Measurements from ENCODE around the gene COL19A1.
A peak's percentile ranks its signal among the peaks of the same experiment; 100 is the strongest.

Gene COL19A1

DNA sequence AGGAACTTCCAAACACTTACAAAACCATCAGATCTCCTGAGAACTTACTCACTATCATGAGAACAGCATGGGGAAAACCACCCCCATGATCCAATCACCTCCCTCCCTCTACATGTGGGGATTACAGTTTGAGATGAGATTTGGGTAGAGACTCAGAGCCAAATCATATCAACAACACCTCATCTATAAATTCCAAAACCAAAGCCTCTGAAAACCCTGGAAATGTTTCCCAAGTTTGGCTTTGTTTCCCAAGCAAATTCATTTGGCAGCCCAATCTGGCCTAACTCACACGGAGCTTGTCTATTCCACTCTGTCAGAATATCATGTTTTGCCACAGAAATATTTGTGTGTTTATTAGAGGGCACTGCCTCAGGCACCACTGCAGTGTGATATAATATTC, 293.9 kb downstream of the COL19A1 start:
- Histone ChIP-seq H3K36me3 (ENCODE audit: insufficient read depth, insufficient read length, low read length) (no peaks in the 10 kb centered on the region), H3K27me3 (ENCODE audit: insufficient read depth, insufficient read length) (no peaks in the 10 kb centered on the region), H3K4me1 (ENCODE audit: insufficient read depth, insufficient read length) (no peaks in the 10 kb centered on the region), H3K9ac (ENCODE audit: insufficient read length, low read depth) (no peak overlapping the region), H3K9me3 (ENCODE audit: insufficient read depth, low read length) (no peaks in the 10 kb centered on the region), H3K4me3 (ENCODE audit: insufficient read length, low read depth) (no peak overlapping the region)
- no peak for TF ChIP-seq YY1 (IDR thresholded peaks at IDR 0.05; ENCODE audit: insufficient read depth, insufficient read length)
- TF ChIP-seq ZNF274 (IDR thresholded peaks at IDR 0.05; ENCODE audit: low read depth, low read length) = no peak
- no peak for TF ChIP-seq SUZ12 (IDR thresholded peaks at IDR 0.05; ENCODE audit: extremely low read depth, insufficient read depth, insufficient read length)
- no peak for DNase-seq (ENCODE audit: low read depth, low spot score)

DNA sequence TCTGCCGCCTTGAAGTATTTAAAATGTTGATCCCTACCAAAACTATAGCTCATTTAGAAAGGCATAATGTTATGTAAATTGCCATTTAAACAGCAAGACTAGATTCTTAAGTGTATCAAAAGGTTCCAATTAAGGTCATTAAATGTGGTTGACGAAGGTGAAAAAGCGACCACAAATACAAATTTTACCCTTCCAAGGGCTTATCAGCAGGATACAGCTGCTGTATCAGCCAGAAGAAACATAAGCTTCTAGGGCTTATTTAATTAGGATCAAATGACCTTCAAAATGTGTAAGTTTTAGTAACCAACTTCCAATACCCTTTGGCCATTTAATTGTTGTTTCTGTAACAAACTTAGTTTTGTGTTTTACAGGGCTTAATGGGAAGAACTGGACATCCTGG, 296.6 kb downstream of the COL19A1 start:
- H3K4me1 ChIP-seq (ENCODE audit: insufficient read depth, insufficient read length) = no peaks in the 10 kb centered on the region
- TF ChIP-seq YY1 (IDR thresholded peaks at IDR 0.05; ENCODE audit: insufficient read depth, insufficient read length) = no peak
- TF ChIP-seq ZNF274 (IDR thresholded peaks at IDR 0.05; ENCODE audit: low read depth, low read length) = no peak
- no peak for TF ChIP-seq SUZ12 (IDR thresholded peaks at IDR 0.05; ENCODE audit: extremely low read depth, insufficient read depth, insufficient read length)
- H3K36me3 ChIP-seq (ENCODE audit: insufficient read depth, insufficient read length, low read length) = no peaks in the 10 kb centered on the region
- no peak overlapping the region for H3K9ac ChIP-seq (ENCODE audit: insufficient read length, low read depth)
- no peaks in the 10 kb centered on the region for H3K9me3 ChIP-seq (ENCODE audit: insufficient read depth, low read length)
- H3K27me3 ChIP-seq (ENCODE audit: insufficient read depth, insufficient read length) = no peaks in the 10 kb centered on the region
- DNase-seq (ENCODE audit: low read depth, low spot score) = no peak
- no peak overlapping the region for H3K4me3 ChIP-seq (ENCODE audit: insufficient read length, low read depth)

DNA sequence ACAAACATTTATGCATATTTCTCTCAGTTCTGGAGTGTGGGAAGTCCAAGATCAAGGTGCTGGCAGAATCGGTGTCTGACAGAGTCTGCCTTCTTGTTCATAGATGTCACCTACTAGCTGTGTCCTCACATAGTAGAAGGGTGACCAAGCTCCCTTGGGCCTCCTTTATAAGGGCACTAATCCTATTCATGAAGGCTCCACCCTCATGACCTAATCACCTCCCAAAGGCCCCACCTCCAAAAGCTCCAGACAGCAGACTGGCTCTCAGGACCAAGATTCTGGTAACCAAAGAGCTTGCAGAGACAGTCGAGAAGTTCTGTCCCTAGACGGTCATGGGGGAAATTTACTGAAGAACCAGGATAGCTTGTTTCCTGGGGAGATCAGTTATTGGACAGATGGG, 297.4 kb downstream of the COL19A1 start:
- Histone ChIP-seq H3K4me1 (ENCODE audit: insufficient read depth, insufficient read length) (no peaks in the 10 kb centered on the region), H3K27me3 (ENCODE audit: insufficient read depth, insufficient read length) (no peaks in the 10 kb centered on the region), H3K36me3 (ENCODE audit: insufficient read depth, insufficient read length, low read length) (no peaks in the 10 kb centered on the region), H3K9me3 (ENCODE audit: insufficient read depth, low read length) (no peaks in the 10 kb centered on the region), H3K4me3 (ENCODE audit: insufficient read length, low read depth) (no peak overlapping the region), H3K9ac (ENCODE audit: insufficient read length, low read depth) (no peak overlapping the region)
- no peak for DNase-seq (ENCODE audit: low read depth, low spot score)
- no peak for TF ChIP-seq SUZ12 (IDR thresholded peaks at IDR 0.05; ENCODE audit: extremely low read depth, insufficient read depth, insufficient read length)
- TF ChIP-seq ZNF274 (IDR thresholded peaks at IDR 0.05; ENCODE audit: low read depth, low read length) = no peak
- TF ChIP-seq YY1 (IDR thresholded peaks at IDR 0.05; ENCODE audit: insufficient read depth, insufficient read length) = no peak

DNA sequence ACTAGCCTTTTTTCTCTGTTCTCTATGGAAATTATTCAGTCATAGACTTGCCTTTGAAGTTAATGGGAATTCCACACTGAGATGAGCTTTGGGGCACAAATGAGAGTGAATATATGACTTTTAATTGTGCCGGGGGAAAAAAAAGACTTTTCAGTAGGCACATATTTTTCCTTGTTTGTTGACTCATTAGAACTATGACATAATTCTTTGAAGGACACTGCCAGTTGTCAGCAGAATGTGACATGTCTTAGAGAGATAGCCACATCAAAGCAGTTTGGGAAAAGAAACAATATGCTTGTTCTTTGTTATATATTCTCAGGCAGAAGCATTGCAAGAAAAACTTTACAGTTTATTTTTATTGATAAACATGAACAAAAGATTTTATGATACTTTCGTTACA, 298.2 kb downstream of the COL19A1 start:
- Histone ChIP-seq H3K9ac (ENCODE audit: insufficient read length, low read depth) (no peak overlapping the region), H3K4me1 (ENCODE audit: insufficient read depth, insufficient read length) (no peaks in the 10 kb centered on the region), H3K36me3 (ENCODE audit: insufficient read depth, insufficient read length, low read length) (no peaks in the 10 kb centered on the region), H3K9me3 (ENCODE audit: insufficient read depth, low read length) (no peaks in the 10 kb centered on the region), H3K27me3 (ENCODE audit: insufficient read depth, insufficient read length) (no peaks in the 10 kb centered on the region), H3K4me3 (ENCODE audit: insufficient read length, low read depth) (no peak overlapping the region)
- no peak for DNase-seq (ENCODE audit: low read depth, low spot score)
- no peak for TF ChIP-seq ZNF274 (IDR thresholded peaks at IDR 0.05; ENCODE audit: low read depth, low read length)
- no peak for TF ChIP-seq YY1 (IDR thresholded peaks at IDR 0.05; ENCODE audit: insufficient read depth, insufficient read length)
- no peak for TF ChIP-seq SUZ12 (IDR thresholded peaks at IDR 0.05; ENCODE audit: extremely low read depth, insufficient read depth, insufficient read length)

DNA sequence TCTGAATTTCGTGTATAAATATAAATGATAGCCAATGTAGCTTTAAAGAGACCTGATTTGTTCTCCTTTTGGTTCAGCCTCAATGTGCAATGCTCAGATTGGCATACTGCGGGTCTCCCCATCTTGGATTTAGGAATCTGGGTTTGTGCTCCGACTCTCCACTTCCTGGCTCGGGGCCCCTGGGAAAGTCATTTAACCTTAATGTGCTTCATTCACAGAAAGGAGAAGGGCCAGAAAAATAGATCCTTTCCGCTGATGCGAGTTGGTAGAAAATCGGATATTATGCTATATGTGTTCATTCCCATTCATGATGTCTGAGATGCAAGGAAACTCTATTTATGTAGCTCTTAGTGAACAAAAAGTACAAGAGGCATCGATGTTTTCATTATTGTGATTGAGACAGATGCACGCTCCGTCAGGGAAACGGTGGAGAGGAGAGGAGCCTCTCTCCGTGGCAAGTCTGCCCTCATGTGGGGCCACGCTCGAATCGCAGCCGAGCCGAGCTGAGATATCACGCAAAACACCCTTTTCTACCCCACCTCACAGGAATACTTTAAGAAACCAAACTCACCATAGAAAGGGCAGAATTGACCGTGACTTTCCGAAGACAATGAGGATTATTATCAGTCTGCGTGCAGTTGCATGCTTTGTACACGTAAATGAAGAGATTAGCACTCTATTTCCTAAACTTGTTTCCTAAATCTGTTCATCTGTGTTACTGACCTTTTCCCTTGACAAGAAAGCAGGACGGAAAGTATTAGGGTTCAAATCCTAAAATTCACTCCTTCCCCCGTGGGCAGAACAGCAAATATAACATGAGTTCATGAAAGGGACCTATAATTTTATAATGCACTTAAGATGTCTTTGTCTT, 300.0 kb downstream of the COL19A1 start:
- Histone ChIP-seq H3K36me3 (ENCODE audit: insufficient read depth, insufficient read length, low read length) (no peaks in the 10 kb centered on the region), H3K9me3 (ENCODE audit: insufficient read depth, low read length) (no peaks in the 10 kb centered on the region), H3K4me3 (ENCODE audit: insufficient read length, low read depth) (no peak overlapping the region), H3K4me1 (ENCODE audit: insufficient read depth, insufficient read length) (no peaks in the 10 kb centered on the region), H3K9ac (ENCODE audit: insufficient read length, low read depth) (no peak overlapping the region), H3K27me3 (ENCODE audit: insufficient read depth, insufficient read length) (no peaks in the 10 kb centered on the region)
- TF ChIP-seq ZNF274 (IDR thresholded peaks at IDR 0.05; ENCODE audit: low read depth, low read length) (no peak), YY1 (IDR thresholded peaks at IDR 0.05; ENCODE audit: insufficient read depth, insufficient read length) (no peak), SUZ12 (IDR thresholded peaks at IDR 0.05; ENCODE audit: extremely low read depth, insufficient read depth, insufficient read length) (no peak)
- peak; percentile 2 for DNase-seq (ENCODE audit: low read depth, low spot score)

DNA sequence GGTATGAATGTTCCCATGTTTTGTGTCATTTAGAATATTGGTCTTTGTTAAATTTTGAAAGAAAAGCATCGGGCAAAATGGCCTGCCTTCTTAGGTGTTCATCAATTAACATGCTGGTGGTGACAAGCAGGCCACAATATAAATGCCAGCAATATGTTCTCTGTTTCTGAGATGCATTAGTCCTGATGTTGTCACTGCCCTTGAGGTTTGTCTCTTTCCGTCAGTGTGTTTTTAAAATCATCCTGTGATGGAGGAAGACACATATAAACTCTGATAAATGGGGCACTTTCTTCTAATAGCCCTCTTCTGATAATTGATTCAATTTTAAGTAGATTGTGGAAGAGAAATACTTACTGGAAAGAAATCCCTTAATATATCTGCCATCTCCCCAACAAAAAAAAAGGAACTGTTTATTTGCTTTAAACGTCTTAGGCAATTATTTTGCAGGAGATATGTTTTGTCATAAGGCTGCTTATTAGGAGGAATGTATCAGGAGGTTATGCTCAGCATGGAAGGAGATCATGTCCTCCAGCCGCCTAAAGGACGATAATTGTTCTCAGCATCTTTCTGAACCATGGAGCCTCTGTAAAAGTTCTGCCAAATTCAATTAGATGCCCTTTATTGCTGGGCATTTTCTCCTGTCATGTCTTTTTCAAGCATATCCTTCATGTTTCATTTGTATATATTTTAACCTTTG, 302.5 kb downstream of the COL19A1 start:
- Histone ChIP-seq H3K4me1 (ENCODE audit: insufficient read depth, insufficient read length) (no peaks in the 10 kb centered on the region), H3K9me3 (ENCODE audit: insufficient read depth, low read length) (no peaks in the 10 kb centered on the region), H3K9ac (ENCODE audit: insufficient read length, low read depth) (no peak overlapping the region), H3K36me3 (ENCODE audit: insufficient read depth, insufficient read length, low read length) (no peaks in the 10 kb centered on the region), H3K4me3 (ENCODE audit: insufficient read length, low read depth) (no peak overlapping the region), H3K27me3 (ENCODE audit: insufficient read depth, insufficient read length) (no peaks in the 10 kb centered on the region)
- no peak for TF ChIP-seq SUZ12 (IDR thresholded peaks at IDR 0.05; ENCODE audit: extremely low read depth, insufficient read depth, insufficient read length)
- no peak for TF ChIP-seq ZNF274 (IDR thresholded peaks at IDR 0.05; ENCODE audit: low read depth, low read length)
- no peak for TF ChIP-seq YY1 (IDR thresholded peaks at IDR 0.05; ENCODE audit: insufficient read depth, insufficient read length)
- no peak for DNase-seq (ENCODE audit: low read depth, low spot score)

DNA sequence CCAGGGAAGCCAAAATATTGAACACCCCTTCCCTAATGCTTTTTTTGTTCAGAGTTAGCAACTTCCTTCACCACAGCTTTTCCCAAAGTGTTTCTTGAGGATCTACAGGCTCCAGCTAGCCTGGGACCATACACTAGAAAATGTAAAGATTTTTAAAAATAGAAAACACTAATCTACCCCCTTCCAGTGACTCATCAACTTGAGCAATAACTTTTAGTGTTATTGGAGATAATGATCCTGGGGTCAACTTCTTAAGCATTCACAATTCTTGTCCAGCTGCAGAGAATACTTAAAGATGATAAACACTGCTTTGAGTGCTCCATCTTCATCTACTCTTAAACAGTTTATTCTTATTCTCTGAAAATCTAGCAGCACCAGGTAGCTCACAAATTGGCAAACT, 304.9 kb downstream of the COL19A1 start:
- no peak for DNase-seq (ENCODE audit: low read depth, low spot score)
- Histone ChIP-seq H3K4me1 (ENCODE audit: insufficient read depth, insufficient read length) (no peaks in the 10 kb centered on the region), H3K4me3 (ENCODE audit: insufficient read length, low read depth) (no peak overlapping the region), H3K27me3 (ENCODE audit: insufficient read depth, insufficient read length) (no peaks in the 10 kb centered on the region), H3K36me3 (ENCODE audit: insufficient read depth, insufficient read length, low read length) (no peaks in the 10 kb centered on the region), H3K9ac (ENCODE audit: insufficient read length, low read depth) (no peak overlapping the region), H3K9me3 (ENCODE audit: insufficient read depth, low read length) (no peaks in the 10 kb centered on the region)
- no peak for TF ChIP-seq YY1 (IDR thresholded peaks at IDR 0.05; ENCODE audit: insufficient read depth, insufficient read length)
- TF ChIP-seq SUZ12 (IDR thresholded peaks at IDR 0.05; ENCODE audit: extremely low read depth, insufficient read depth, insufficient read length) = no peak
- no peak for TF ChIP-seq ZNF274 (IDR thresholded peaks at IDR 0.05; ENCODE audit: low read depth, low read length)

Data from NT2/D1 (cell line).